Left lobe of liver (tissue), 2 donors: ENCODE data around the gene PIP5K1C. TPM values are rescaled to one million over a fixed set of nuclear protein-coding genes. Genes with fewer than 3 reads are reported as not detected.

Source experiments
- ATAC-seq: fragments of 200-7000 bp; cut with Tn5 transposase; one replicate; pipeline ENCODE4 v1.9.1; 2020; ENCODE audit warnings: mild to moderate bottlenecking, moderate library complexity
- DNase-seq: peaks from one replicate; pipeline ENCODE4 v3.0.0-alpha.2; 2020; ENCODE audit warnings: low spot score
- total RNA-seq: library from RNA; stranded (reverse); gene quantifications from one replicate; pipeline ENCODE4 v1.2.1, GENCODE V29; 2021
- donor health status: DM: no; HTN: no; CAD: no; lungs with moderate emphysema.
- donor health status: DM: no; HTN: yes; CAD: no.

The PIP5K1C gene
- total RNA-seq, 1 donor from 2014 or later = 7.5 TPM

DNA sequence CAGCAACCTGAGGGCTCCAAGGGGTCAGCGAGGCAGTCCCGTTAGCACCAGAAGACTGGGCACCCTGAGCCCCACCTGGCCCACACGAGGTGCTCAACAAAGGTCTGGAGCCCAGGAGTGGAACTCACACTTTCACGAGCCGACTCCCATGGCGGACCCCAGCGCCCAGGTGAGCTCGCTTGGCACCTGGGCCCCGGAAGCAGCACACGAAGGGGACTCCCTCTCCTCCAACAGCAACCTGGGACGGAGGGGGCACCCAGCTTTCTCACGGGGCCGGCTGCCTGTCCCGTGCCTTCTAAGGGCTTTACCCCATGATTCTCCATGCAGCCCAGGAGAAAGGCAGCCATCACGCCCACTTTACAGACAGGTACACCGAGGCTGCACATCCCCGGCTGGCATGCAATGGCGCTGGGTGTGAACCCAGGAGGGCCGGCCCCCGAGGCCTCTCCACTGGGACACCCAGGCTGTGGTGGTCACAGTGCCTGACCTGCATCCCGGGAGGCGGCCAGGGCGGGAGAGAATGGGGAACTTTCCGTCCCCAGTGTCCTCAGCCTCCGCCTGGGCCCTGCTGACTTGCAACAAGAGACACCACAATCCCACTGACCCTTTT, 5.0 kb downstream of the PIP5K1C start:
- no peak for ATAC-seq
- no peak for DNase-seq

DNA sequence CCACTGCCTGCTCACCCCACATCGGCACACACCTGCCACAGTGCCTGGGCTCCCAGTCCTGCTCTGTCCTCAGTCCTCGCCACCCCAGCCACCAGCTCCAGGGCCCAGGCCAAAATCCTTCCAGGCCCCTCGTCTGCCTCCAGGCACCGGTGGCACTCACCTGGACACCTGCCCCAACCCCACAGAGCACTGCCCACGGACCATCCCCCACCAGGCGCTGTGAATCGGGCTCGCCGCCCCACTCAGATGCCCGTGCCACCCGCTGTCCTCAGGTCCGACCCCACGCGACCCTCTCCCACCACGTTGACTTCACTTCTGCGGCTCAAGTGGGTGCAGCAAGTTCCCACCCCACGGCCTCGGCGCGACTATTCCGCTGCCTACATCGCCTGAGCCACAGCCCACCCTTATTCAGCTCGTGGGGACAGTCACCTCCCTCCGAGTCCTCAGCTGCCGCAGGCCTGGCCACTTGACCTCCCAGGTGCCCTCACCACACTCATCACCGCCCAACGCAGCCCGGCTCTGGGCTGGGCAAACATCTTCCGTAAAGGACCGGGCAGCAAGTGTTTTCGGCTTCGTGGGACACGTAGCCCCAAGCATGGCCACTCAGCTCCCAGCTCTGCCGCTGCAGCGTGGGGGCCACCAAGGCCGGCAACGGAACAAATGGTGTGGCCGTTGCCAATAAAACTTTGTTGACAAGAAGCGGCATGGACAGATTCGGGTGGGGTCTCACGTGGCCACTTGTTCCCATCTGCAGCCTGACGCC, 5.7 kb downstream of the PIP5K1C start:
- ATAC-seq (no peak), DNase-seq (no peak)

DNA sequence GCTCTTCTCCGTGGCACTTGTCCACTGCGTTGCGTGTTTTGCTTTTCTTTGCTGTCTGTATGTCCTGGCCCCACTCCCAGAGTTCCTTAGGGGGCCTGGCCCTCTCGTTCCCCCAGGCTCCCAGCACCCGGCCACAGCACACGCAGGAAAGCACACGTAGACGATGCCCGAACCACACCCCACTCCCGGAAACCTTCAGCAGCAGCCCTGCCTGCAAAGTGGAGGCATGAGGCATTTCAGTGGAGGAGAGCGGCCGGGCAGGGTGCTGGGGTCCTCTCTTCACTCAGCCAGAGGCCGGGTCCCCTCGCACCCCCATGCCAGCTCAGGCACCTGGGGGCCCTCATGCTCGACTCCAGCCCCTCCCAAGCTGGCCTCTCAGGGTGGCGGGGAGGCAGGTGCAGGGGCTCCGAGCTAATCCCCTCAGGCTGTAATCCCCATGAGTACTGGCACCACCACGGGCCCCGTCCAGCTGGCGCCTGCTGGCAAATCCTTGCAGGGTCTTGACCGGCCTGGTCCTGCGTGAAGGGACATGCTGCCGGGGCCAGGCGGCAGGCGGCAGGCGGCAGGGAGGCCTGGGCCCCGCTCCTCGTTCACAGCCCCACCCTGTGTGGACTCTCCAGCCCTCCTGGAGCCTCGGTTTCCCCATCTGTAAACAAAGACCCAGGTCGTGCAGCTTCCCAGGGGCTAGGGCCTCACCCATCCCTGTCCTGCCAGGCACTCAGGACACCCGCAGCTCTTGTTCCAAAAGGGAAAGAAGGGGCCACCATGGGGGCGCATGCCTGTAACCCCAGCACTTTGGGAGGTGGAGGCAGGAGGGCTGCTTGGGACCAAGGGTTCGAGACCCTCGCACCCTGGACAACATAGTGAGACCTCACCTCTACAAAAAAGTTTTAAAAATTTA, 7.0 kb downstream of the PIP5K1C start:
- ATAC-seq (no peak), DNase-seq (no peak)

DNA sequence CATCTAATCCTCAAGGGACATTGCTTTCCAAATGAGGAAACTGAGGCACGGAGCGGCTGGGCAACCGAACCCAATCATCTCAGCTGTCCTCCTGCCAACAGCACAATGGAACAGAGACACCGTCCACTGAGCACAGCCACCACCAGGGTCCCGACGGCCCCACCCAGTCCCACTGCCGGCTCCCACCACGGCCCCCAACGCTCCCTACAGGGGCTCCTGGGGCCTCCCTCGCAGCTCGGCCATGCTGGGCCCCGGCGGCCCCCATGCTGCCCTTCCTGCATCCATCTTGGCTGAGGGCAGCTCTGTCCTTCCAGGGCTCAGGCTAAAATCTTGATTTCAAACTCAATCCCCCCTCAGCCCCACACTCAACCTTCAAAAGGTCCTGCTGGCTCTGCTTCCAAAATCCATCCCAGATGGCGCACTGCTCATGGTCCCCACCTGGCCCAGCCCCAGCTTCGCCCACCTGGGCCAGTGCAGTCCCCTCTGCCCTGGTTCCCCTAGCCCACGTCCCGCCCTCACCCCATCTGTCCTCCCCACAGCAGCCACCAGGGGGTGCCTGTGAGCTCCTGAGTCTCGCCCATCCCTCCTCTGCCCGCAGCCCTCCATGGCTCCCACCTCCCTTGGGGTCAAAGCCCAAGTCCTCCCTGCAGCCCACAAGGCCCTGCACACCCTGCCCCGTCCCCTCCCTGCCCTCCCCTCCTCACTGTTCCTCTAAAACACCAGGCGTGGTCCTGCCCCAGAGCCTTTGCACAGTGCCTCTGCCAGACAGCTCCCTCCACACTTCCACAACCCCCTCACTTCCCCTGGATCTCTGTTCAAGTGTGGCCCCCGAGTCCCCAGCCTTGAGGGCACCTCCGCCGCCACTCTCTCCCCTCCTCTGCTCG, 7.9 kb downstream of the PIP5K1C start:
- DNase-seq = no peak
- ATAC-seq = peak; percentile 46

DNA sequence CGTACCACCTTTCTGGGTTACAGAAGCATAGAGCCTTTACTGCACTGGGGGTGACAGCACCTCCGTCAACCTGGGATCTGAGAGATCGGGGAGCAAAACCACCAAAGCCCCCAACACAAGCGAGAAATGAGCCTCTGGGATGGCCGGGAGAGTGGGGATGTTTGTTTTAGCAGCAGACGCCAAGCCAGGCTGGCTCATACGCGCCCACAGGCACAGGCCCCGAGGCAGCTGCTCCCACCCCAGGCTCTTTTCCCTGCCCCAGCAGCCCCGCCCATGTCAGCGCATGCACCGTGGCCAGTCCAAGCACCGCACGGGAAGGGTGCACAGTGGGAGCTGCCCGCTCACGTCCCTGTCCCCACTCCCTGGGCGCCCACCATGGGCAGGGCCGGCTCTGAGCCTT, 8.5 kb downstream of the PIP5K1C start:
- no peak for ATAC-seq
- no peak for DNase-seq

DNA sequence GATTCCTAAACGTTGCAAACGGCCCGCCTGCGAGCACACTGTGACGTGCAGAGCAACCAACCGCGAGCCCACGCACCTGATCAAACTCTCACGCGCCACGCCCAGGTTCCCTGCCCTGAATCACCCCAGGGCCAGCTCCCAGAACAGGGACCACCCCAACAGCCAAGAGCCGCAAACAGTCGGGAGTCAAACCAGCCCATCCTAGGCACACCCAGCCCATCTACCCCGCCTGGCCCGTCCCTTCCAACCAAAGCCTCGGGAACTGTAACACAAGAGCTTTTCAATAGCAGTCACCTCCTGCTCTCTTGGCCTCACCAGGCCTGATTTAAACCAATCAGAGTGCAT, 8.9 kb downstream of the PIP5K1C start:
- no peak for DNase-seq
- ATAC-seq = no peak

DNA sequence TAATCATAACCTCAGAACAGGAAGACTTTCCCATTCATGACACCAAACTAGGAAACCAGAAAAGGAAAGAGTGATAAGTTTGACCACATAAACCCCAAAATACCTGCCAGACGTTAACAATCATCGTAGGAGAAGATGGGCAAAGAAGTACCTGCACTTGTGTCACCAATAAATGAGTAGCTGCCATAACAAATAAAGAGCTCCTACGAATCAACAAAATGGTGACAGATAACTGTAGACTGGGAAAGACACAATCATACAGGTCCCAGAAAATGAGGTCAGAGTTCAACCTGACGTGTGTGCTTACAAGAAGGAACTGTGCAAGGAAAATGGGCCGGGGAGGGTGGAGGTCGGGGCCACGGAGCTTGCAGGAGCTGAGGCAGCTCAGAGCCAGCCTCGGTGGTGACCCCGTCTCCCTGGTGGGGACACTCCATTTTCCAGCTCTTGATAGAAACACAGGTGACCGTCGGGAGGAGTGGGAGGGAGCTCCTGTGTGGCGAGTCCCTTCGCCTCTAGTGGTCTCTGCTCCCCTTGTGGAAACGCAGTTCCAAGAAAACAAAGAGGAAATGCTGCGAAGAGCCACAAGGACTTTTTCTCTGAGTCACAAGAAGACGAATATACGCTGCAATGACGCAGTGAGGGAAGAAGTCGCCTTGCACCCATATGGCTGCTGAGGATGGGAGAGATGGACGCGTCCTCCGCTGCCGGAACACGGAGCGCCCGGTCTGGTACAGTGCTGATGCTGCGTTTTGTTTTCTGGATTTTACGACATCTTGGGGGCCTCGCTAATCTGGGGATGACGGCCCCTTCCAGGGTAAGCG, 9.5 kb downstream of the PIP5K1C start:
- no peak for ATAC-seq
- DNase-seq = no peak

DNA sequence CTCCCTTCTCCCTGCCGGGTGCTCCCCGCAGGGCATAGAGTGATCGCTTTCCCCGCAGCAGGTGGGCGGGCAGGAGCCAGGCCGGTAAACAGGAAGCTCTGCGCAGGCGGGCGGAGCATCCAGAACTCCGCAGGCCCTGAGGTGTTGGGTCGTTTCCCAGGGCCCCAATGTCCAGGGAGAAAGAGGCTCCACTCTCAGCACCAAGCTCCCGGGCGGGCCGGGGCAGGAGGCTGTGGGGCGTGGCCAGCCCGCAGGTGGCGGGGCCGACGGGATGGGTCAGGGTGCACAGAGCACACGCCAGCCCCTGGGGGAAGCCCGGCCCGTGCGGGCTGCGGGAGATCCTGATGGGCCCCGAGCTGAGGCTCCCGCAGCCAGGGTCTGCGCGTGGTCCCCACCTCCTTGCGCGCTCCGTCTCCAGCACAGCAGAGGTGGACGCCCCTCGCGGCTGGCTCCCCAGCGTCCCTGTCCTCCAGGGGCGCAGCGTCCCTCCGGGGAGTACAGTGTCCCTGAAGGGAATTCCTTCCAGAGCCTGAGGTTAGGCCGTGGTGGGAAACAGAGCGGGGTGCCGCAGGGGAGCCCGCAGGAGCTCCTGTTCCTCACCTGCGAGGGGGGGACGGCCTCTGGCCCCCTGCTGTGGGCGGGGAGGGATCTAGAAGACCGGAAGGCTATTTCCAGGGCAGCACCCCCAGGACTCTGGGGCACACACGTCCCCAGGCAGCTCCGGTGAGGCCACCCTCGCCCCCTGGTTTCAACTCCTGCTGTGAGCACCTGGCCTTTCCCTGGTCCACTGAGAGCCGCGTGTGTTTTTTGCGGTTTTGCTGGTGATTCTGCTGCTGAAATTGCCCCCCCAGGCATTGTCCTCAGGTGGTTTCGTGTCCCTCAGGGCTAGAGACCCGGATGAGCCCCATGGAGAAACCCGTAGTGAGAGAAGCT, 12.2 kb downstream of the PIP5K1C start:
- DNase-seq (no peak), ATAC-seq (peak; percentile 77)

DNA sequence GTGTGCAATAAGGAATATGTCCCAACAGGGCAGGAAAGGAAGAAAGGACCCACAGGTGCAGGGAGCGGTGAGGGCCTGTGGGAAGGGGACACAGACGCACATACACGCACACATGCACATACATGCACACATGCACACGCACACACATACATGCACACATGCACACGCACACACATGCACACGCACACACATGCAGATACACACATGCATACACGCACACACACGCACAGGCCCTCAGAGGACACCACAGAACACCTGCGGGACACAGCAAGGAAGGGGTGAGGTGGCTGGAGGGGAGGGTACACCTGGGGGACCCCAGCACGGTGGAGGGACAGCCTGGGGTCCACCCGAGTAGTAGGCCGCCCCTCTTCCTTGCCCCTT, 12.9 kb downstream of the PIP5K1C start:
- DNase-seq = no peak
- no peak for ATAC-seq

DNA sequence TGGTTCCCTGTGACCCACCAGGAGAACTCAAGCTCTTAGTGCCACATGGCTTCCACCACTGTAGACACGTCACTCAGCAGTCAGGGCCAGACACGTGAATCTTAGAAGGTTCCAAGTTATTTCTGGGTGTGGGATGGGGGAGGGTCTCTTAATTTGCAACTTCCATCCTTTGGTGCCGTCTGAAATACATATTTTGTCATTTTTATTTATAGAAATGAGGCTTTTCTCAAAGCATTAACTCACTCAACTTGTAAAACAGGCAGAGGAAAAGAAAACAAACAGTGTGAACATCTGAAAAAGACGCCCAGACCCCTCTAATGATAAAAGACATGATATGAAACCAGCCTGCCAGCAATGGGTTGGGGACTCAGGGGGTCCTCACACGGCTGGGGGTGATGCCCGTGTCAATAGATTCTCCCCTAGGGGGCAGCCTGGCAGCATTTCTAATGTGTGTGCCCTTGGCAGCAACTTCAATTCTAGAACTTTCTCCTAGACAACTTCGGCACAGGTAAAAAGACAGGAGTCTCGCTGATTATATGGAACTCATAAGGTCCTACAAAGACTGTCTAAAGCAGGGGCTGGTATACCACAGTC, 15.4 kb downstream of the PIP5K1C start:
- DNase-seq (no peak), ATAC-seq (no peak)

DNA sequence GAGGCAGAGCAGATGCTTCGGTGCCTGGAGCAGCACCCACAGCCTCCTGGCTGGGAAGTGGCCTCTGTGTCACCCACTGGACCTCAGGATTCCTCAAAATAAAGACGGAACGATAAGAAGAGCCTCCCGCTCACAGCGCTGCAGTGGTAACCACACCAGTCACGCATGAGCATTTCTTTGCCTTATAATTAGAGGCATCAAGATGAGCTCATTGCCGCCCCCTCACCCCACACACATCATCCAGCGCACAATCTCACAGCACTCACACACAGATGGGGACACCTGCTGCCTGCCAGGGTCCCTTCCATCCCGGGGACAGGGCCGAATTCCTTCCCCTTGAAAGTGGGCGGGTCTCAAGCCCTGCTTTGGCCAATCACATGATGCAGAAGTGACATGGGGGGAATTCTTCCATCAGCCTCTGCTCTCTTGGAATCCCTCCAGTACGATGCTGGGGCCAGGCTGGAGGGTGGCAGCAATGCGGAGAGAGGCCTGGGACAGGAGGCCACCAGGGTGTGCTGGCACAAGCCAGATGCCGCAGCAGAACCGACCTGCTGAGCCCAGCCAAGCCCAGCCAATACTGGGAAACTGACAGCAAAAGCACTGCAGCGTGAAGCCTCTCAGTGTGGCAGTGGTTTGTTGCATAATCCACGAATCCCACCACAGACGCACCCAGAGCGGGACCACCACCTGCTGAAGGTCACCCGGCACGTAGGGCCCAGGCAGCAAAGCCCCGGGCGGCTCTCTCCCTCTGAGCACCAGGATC, 16.0 kb downstream of the PIP5K1C start:
- ATAC-seq (no peak), DNase-seq (no peak)

DNA sequence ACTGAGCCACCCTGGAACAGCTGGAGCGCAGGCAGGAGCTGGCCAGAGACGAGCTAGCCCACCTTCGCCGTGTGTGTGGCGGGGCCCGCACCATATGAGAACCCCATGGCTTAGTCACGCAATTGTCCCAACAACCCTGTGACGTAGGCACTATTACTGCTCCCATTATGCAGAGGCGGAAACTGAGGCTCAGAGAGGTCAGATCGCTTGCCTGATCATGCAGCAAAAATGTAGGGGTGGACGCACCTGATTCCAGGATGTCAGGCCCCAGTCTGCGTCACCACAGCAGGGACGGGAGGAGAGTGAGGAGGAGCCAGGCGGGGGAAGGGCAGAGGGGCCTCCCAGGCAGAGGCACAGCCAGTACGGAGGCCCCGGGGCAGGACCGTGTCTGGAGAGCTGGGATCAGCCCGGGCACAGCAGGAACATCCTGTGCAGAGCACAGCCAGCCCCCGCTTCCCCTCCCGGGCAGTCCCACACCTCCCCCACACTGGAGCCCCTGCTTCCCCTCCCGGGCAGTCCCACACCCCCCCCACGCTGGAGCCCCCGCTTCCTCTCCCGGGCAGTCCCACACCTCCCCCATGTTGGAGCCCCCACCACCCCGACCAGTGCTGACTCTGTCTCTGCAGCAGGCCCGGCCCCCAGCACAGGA, 16.7 kb downstream of the PIP5K1C start:
- ATAC-seq (peak; percentile 43), DNase-seq (no peak)

DNA sequence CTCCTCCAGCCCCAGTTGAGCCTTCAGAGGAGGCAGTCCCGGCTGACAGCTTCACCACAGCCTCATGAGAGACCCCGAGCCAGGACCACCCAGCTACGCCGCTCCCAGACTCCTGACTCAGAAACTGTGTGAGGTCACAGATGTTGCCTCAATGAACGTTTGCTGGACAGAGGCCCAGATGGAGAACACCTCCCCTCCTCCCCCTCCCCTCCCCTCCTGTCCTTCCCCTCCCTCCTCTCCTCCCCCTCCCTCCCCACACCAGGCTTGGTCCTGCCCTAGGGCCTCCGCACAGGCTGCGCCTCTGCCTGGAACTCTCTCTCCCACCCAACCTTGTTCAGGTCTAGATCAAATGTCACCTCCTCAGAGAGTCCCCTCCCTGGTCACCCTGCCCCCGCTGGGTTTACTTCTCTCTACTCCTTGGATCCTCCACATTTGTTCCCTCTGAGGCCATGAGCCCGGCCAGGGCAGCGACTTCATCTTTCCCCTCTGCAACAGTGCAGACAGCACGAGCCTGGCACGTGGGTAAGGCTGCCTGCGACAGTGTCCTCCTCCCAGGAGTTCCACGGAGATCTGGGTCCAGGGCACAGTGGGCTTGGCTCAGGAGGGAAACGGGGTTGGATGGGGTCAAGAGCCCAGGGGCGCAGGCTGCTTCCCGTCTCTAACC, 17.4 kb downstream of the PIP5K1C start:
- no peak for ATAC-seq
- DNase-seq = no peak

DNA sequence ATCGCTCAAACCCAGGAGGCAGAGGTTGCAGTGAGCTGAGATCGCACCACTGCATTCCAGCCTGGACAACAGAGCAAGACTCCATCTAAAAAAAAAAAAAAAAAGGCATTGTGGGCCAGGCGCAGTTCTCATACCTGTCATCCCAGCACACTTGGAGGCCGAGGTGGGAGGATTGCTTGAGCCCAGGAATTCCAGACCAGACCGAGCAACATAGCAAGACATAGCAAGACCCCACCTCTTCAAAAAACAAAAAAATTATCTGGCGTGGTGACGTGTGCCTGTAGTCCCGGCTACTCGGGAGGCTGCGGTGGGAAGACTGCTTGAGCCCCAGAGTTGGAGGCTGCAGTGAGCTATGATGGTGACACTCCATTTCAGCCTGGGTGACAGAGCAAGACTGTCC, 18.0 kb downstream of the PIP5K1C start:
- ATAC-seq (no peak), DNase-seq (no peak)

DNA sequence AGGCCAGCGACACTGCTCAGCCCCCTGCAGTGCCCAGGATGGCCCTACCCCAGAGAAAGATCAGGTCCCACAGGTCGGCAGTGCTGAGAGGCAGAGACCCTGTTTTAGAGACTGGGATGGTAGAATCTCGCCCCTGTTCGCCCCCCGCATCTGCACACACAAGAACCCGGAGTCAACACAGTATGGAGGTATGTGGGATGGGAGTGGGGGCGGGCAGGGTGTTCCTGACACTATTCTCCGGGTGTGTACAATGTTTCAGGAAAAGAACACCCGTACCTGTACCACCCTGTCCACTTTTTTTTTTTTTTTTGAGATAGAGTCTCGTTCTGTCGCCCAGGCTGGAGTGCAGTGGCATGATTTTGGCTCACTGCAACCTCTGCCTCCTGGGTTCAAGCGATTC, 19.3 kb downstream of the PIP5K1C start:
- DNase-seq (no peak), ATAC-seq (no peak)

DNA sequence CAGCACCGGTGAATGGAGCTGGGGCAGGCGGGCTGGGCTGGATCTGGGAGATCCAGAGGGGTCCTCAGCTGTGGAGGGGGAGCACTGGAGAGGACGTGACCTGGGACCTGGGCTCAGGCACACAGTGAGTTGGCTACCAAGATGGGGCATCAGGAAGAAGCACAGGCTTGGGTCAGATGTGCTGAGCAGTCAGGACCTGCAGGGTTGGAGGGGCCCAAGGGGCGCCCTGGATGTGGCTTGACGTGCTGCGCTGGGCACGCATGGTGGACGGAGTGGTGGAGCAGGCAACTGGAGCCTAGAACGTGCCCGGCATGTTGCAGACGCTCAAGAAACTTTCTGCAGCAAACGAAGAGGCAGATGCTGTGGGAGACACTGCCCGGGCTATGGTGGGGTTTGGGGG, 20.7 kb downstream of the PIP5K1C start:
- DNase-seq (no peak), ATAC-seq (no peak)

DNA sequence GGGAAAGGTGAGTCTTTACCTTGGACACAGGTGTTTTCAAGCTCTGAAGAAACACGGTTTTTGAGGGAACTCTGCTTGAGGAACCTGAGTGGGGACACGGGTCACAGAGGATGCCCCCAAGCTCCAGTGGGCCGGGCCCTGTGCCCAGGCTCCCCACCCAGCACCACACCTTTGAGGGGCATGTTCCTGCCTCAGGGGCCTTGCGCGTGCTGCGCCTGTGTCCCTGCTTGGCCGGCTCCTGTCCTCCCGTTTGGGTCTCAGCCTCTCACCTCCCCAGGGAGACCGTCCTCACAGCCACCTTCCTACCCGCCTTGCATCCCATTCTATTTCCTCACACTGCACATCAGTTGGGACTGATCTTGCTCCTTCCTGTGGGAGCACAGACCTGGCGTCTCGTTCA, 21.1 kb downstream of the PIP5K1C start:
- no peak for ATAC-seq
- DNase-seq = no peak
